ENCODE results near the gene OR10A6. TPM values are rescaled to one million over a fixed set of nuclear protein-coding genes. Genes with fewer than 3 reads are reported as not detected.

OR10A6 gene
- total RNA-seq, 3 donors from 2014 or later = not detected

DNA sequence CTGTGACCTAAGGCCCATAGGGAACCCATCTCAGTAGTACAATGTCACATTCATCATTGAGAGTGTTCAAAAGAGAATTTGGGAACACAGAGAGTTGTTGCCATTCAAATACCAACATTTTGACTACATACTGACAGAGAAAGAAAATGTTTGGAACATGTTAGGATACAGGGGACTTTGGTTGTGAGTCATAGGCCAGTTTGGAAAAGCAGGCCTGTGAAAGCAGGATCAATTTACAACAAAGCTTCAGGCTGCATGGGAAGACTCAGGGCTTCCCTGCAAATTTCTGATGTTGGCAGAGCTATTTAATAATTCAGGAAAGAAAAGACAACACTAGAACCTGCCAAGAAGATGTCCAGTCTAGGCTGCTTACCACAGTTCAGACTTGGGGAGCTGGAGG lies 33.8 kb upstream of the OR10A6 start:
- intact Hi-C loops (cut with DNase I, micrococcal nuclease) = no loop called here

DNA sequence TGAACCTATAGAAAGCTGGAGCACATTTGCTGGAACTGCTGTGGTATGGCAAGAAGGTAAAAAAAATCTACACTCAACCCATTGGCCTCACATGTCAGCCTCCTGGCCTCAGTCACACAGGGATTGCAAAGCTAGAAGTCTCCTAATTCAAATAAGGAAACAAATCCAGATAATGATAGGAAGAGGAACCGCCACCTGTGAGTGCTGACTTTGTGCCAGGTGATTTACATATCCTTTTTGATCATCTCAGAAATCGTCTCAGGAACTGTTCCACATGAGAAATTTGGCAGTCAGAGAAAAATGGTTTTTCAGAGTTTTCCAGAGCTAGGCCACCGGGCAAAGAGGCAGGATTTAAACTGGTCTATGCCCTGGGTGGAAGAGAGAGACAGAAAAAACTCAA lies 33.2 kb upstream of the OR10A6 start:
- Histone ChIP-seq H3K4me3 (no peak overlapping the region), H3K4me1 (ENCODE audit: low read depth) (no peaks in the 10 kb centered on the region), H3K36me3 (ENCODE audit: low read depth) (no peaks in the 10 kb centered on the region), H3K9me3 (no peaks in the 10 kb centered on the region)
- ATAC-seq (no peak), DNase-seq (no peak)
- TF ChIP-seq, protein P1, sequence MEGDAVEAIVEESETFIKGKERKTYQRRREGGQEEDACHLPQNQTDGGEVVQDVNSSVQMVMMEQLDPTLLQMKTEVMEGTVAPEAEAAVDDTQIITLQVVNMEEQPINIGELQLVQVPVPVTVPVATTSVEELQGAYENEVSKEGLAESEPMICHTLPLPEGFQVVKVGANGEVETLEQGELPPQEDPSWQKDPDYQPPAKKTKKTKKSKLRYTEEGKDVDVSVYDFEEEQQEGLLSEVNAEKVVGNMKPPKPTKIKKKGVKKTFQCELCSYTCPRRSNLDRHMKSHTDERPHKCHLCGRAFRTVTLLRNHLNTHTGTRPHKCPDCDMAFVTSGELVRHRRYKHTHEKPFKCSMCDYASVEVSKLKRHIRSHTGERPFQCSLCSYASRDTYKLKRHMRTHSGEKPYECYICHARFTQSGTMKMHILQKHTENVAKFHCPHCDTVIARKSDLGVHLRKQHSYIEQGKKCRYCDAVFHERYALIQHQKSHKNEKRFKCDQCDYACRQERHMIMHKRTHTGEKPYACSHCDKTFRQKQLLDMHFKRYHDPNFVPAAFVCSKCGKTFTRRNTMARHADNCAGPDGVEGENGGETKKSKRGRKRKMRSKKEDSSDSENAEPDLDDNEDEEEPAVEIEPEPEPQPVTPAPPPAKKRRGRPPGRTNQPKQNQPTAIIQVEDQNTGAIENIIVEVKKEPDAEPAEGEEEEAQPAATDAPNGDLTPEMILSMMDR (IDR thresholded peaks at IDR 0.05) = no peak
- intact Hi-C loops (cut with DNase I, micrococcal nuclease) = no loop called here

More for the DNA sequence above, 33.8 kb upstream of the OR10A6 start:
- no peaks in the 10 kb centered on the region for H3K9me3 ChIP-seq
- no peak for ATAC-seq
- no peaks in the 10 kb centered on the region for H3K36me3 ChIP-seq (ENCODE audit: low read depth)
- no peaks in the 10 kb centered on the region for H3K4me1 ChIP-seq (ENCODE audit: low read depth)
- TF ChIP-seq, protein P1 (IDR thresholded peaks at IDR 0.05) = no peak
- H3K4me3 ChIP-seq = no peak overlapping the region
- DNase-seq = no peak

DNA sequence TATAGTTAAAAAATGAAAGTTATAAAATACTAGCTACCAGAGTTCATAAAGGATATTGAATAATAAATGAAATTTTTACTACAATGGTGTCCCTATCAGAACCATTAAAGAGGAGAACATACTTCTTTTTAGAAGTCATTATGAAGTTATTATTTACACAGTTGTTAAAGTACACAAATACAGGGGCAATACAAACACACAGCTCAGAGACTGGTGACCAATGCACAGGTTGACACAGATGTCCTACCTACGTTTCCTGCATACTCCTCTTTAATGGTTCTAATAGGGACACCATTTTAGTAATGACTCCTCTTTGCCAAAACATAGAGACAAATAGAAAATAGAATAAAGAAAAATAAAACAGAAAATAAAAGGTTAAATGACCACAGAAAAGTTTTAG lies 24.1 kb upstream of the OR10A6 start:
- ATAC-seq = no peak

DNA sequence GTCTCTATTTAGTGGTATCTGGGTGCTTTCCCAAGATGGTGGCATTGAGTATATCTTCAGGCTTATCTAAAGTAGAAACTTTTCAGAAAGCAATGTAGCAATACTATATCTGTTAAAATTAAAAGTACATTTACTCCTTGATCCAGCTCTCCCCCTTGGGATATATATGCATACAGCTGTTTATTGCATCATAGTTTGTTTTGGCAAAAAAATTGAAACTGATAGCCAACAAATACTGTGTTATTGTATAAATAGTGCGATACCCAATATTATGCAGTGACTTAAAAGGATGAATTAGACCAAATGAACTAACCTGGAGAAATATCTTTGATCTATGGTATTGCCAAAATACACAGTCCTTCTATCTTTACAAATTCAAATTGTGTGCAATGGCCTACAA lies 18.9 kb upstream of the OR10A6 start:
- intact Hi-C loops (cut with DNase I, micrococcal nuclease) = no loop called here
- Histone ChIP-seq H3K36me3 (ENCODE audit: low read depth) (no peaks in the 10 kb centered on the region), H3K9me3 (no peaks in the 10 kb centered on the region), H3K4me3 (no peak overlapping the region), H3K4me1 (ENCODE audit: low read depth) (no peaks in the 10 kb centered on the region)
- TF ChIP-seq, protein P1 (IDR thresholded peaks at IDR 0.05) = no peak
- DNase-seq (no peak), ATAC-seq (no peak)

More for the DNA sequence above, 24.1 kb upstream of the OR10A6 start:
- H3K9me3 ChIP-seq = no peaks in the 10 kb centered on the region
- no peaks in the 10 kb centered on the region for H3K36me3 ChIP-seq (ENCODE audit: low read depth)
- no peak overlapping the region for H3K4me3 ChIP-seq
- TF ChIP-seq, protein P1 (IDR thresholded peaks at IDR 0.05) = no peak
- DNase-seq = no peak
- no peaks in the 10 kb centered on the region for H3K4me1 ChIP-seq (ENCODE audit: low read depth)
- intact Hi-C loops (cut with DNase I, micrococcal nuclease) = no loop called here

DNA sequence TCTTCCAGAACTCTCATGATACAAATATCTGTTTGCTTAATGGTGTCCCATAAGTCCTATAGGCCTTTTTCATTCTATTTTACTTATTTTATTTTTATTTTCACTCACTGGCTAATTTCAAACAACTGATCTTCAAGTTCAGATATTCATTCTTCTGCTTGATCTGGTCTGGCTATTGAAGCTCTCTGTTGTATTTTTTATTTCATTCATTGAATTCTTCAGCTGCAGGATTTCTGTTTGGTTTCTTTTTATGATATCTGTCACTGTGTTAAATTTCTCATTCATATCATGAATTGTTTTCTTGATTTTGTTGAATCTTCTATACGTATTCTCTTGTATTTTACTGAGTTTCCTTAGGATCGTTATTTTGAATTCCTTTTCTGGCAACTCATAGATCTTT lies 13.1 kb upstream of the OR10A6 start:
- TF ChIP-seq, protein P1 (IDR thresholded peaks at IDR 0.05) = no peak
- DNase-seq (no peak), ATAC-seq (no peak)
- no peaks in the 10 kb centered on the region for H3K36me3 ChIP-seq (ENCODE audit: low read depth)
- H3K4me1 ChIP-seq (ENCODE audit: low read depth) = no peaks in the 10 kb centered on the region
- no peak overlapping the region for H3K4me3 ChIP-seq
- intact Hi-C loops (cut with DNase I, micrococcal nuclease) = no loop called here
- peaks cover 17% of the 10 kb centered on the region for H3K9me3 ChIP-seq

DNA sequence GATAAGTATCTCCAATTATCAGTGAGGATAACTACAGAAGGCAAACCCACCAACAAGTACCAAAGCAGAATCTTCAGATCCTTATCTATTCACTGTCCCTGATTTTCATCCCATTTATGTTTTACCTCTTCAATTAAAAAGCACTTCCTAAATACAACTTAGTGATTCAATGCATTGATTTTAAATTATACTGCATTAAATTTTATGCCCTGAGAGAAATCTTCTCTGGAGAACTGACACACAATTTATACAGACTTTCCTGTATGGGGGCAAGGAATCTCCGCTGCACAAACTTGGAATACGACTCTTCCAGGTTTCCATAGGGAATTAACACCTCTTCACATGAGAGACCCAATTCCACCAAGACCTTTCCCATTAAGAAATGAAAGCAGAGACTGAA lies 10.5 kb upstream of the OR10A6 start, which contains the start of gene OR10A3:
Gene OR10A3 (minus strand): TSS at position 101 of the 400 bp plus-strand sequence. CDS start 2,188 bp downstream, outside the sequence.
- no peaks in the 10 kb centered on the region for H3K36me3 ChIP-seq (ENCODE audit: low read depth)
- H3K4me1 ChIP-seq (ENCODE audit: low read depth) = no peaks in the 10 kb centered on the region
- TF ChIP-seq, protein P1 (IDR thresholded peaks at IDR 0.05) = no peak
- DNase-seq (no peak), ATAC-seq (no peak)
- intact Hi-C loops (cut with DNase I, micrococcal nuclease) = no loop called here
- peaks cover 17% of the 10 kb centered on the region for H3K9me3 ChIP-seq
- H3K4me3 ChIP-seq = no peak within 1 kb of the TSS

Data from mucosa of descending colon (tissue), 3 donors.